ENCODE measurements around the gene CORO1C.
A peak's percentile ranks its signal among the peaks of the same experiment; 100 is the strongest.

Gene CORO1C

GRCh38 chr12:108696111-108696995 lies 35.0 kb downstream of the CORO1C start:
- DNase-seq (ENCODE audit: low spot score), result no peak

GRCh38 chr12:108694812-108695278 lies 36.5 kb downstream of the CORO1C start:
- no peak for DNase-seq (ENCODE audit: low spot score)

GRCh38 chr12:108693751-108694150 lies 37.6 kb downstream of the CORO1C start:
- no peak for DNase-seq (ENCODE audit: low spot score)

GRCh38 chr12:108693186-108693730 lies 38.1 kb downstream of the CORO1C start:
- DNase-seq (ENCODE audit: low spot score), result no peak

- DNase-seq (ENCODE audit: low spot score), result no peak
Measured at GRCh38 chr12:108691998-108692808, 39.1 kb downstream of the CORO1C start.

GRCh38 chr12:108691175-108691997 lies 39.9 kb downstream of the CORO1C start:
- peak; percentile 31 for DNase-seq (ENCODE audit: low spot score)

GRCh38 chr12:108690542-108691174 lies 40.7 kb downstream of the CORO1C start:
- DNase-seq (ENCODE audit: low spot score), result no peak

- no peak for DNase-seq (ENCODE audit: low spot score)
Measured at GRCh38 chr12:108690191-108690518, 41.2 kb downstream of the CORO1C start.

- DNase-seq (ENCODE audit: low spot score), result peak; percentile 16
Measured at GRCh38 chr12:108689314-108690190, 41.8 kb downstream of the CORO1C start.

GRCh38 chr12:108686780-108687179 lies 44.5 kb downstream of the CORO1C start:
- no peak for DNase-seq (ENCODE audit: low spot score)

- DNase-seq (ENCODE audit: low spot score), result no peak
Measured at GRCh38 chr12:108685469-108686260, 45.7 kb downstream of the CORO1C start.

- DNase-seq (ENCODE audit: low spot score), result no peak
Measured at GRCh38 chr12:108683906-108684556, 47.3 kb downstream of the CORO1C start.

GRCh38 chr12:108681317-108681716 lies 50.0 kb downstream of the CORO1C start:
- no peak for DNase-seq (ENCODE audit: low spot score)

- no peak for DNase-seq (ENCODE audit: low spot score)
Measured at GRCh38 chr12:108679106-108679681, 52.1 kb downstream of the CORO1C start.

GRCh38 chr12:108678104-108678730 lies 53.1 kb downstream of the CORO1C start:
- DNase-seq (ENCODE audit: low spot score), result no peak

GRCh38 chr12:108677381-108677780 lies 53.9 kb downstream of the CORO1C start:
- no peak for DNase-seq (ENCODE audit: low spot score)

- DNase-seq (ENCODE audit: low spot score), result no peak
Measured at GRCh38 chr12:108676707-108677106, 54.6 kb downstream of the CORO1C start.

GRCh38 chr12:108675792-108676191 lies 55.5 kb downstream of the CORO1C start:
- no peak for DNase-seq (ENCODE audit: low spot score)

All from HuH-7.5 (cell line).